Activated CD8-positive, alpha-beta memory T cell treated with anti-CD3 and anti-CD28 coated beads for 4 hours (primary cell): Measurements from ENCODE around the gene CMC4.
A peak's percentile ranks its signal among the peaks of the same experiment; 100 is the strongest.

Experiments used
- DNase-seq, 2 donors: peaks; one replicate each; pipeline ENCODE4 v3.0.0-alpha.2; 2020; ENCODE audit warnings: low read depth in 2 of 2

The CMC4 gene, protein sequence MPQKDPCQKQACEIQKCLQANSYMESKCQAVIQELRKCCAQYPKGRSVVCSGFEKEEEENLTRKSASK

DNA sequence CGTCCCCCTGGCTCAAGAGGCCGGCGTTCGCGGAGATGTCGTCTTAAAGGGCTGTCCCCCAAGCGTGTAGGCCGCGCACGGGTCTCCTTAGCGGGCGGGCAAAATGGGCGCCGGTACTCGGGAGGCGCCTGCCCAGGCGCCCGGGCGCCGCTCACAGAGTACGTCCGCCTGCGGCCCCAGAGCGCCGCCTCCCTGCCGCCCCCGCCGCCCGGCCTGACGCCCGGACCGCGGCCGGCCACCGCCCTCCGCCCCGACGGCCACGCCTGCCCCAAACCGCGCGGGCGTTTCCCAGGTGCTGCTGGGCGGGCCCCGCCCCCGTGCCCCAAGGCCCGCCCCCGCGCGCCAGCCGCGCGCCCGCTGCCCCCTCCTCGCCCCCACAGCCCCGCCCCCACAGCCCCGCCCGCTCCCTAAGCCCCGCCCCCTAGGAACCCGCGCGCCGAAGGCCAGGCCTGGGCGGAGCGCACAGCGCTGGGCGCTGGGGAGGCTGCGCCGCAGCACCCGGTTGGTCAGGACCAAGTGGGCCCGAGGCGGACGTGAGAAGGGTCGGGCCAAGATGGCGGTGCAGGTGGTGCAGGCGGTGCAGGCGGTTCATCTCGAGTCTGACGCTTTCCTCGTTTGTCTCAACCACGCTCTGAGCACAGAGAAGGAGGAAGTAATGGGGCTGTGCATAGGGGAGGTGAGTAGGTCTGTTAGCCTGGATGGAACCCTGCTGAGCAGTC is at the start of gene CMC4, which contains the start of the genes BRCC3 and MTCP1:
CMC4 (minus strand) TSS at position 162 of the 719 bp plus-strand sequence. CDS start 7,113 bp downstream, outside the sequence.
BRCC3 (plus strand) TSS at position 534 of the 719 bp plus-strand sequence; CDS start at position 554, 20 bp downstream.
MTCP1 (minus strand) TSS at position 162 of the 719 bp plus-strand sequence. CDS start 5,126 bp downstream, outside the sequence.
- peak; percentile 48 to 50 for DNase-seq

DNA sequence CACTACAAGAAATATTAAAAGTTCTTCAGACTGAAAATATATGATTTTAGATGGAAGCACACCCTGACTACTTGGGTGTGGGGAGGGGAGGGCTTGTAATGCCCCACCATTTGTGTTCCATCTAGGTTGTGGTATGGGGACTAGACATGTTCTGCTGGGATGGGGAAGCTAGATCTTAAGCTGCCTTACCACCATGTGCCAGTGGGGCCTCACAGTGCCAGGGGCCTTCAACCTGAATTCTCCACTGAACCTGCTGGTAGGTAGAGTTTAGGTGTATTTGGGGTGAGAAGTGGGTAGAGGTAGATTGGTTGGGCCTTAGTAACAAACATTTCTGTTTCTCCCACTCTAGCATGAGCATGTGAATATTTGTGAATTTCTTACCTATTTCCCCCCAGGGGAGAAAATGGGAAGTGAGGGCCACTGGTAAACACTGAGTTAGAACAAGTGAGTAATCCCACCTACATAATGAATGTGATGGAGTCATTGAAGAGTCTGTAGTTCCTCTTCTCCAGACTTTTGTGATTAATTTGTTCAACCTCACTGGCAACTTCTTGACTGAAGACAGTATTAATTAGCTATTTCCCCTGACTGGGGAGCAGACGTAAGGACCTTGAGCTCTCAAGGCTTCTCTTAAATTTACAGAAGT is 44.4 kb upstream of the CMC4 start:
- DNase-seq: no peak

DNA sequence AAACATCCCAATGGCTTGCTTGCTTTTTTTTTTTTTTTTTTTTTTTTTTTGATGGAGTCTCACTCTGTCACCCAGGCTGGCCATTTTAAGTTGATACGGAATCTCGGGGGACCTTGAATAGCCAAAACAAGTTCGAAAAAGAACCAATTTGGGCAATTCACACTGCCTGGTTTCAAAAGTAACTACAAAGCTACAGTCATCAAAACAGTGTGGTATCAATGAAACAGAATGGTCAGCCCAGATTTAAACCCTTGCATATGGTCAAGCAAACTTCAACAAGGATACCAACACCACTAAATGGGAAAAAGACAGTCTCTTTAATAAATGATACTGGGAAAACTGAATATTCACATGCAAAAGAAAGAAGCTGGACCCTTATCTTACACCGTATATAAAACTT is 42.2 kb upstream of the CMC4 start:
- no peak for DNase-seq

DNA sequence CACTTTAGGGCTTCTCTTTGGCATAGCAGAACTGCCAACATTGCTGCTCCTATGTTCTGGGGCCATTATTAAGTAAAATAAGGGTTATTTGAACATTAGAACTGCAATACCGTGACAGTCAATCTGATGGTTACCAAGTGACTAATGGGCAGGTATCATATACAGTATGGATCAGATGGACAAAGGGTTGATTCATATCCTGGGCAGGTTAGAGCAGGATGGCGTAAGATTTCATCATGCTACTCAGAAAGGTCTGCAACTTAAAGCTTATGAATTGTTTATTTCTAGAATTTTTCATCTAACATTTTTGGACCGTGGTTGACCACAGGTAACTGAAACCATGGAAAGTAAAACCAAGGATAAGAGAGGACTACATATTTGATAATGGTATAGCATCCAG is 41.2 kb upstream of the CMC4 start:
- DNase-seq: no peak

DNA sequence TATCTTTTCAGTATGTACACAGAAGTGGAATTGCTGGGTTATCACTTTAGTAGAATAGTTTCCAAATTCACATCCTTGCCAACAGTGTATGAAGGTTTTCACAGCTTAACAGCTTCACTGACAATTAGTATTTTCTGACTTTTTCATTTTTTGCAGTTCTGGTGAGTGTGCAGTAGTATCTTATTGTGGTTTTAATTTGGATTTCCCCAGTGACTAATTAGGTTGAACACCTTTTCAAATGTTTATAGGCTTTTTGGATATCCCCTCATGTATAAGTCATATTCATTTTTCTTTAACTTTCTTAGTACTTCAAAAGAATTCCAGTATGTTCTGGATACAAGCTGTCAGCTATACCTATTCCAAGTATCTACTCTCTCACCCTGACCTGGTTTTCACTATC is 37.5 kb upstream of the CMC4 start:
- DNase-seq: no peak

DNA sequence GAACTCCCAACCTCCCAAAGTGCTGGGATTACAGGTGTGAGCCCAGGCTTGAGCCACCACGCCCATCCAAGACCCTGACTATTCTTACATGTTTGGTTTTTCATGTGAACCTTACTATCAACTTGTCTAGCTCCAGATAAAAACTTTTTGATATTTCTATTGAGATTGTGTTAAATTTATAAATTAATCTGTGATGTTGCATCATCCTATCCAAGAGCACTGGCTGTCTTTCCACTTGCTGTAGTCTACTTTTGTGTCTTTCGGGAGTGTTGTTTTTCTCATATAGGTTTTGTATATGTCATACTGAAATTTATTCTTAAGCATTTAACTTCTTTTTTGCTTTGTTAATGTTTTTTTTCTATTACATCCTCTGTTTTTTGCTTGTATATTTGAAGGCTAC is 35.0 kb upstream of the CMC4 start:
- DNase-seq: no peak

DNA sequence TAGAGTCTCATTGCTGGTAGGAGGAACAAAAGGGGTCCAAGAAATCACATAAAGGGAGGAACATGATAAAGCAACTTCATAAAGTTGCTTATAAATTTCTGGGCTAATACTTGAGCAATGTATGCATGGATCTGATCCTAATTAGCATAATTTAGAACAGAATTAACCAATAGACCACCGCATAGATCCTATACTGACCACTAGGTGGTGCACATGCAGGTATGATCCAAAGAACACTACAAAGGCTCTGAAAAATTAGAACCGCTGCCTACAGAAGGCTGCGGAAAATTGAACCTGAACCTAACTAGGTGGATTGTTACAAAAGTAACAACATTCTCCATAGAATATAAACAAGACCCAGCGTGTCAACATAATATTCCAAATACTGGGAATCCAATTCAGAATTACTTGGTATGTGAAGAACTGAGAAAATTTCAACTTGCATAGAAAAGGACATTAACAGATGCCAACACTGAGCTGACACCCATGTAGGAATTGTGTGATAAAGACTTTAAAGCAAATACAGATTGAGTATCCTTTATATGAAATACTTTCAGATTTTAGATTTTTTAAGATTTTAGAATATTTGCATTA is 23.6 kb upstream of the CMC4 start:
- peak in 1 of 2 donors; percentile 2 for DNase-seq

DNA sequence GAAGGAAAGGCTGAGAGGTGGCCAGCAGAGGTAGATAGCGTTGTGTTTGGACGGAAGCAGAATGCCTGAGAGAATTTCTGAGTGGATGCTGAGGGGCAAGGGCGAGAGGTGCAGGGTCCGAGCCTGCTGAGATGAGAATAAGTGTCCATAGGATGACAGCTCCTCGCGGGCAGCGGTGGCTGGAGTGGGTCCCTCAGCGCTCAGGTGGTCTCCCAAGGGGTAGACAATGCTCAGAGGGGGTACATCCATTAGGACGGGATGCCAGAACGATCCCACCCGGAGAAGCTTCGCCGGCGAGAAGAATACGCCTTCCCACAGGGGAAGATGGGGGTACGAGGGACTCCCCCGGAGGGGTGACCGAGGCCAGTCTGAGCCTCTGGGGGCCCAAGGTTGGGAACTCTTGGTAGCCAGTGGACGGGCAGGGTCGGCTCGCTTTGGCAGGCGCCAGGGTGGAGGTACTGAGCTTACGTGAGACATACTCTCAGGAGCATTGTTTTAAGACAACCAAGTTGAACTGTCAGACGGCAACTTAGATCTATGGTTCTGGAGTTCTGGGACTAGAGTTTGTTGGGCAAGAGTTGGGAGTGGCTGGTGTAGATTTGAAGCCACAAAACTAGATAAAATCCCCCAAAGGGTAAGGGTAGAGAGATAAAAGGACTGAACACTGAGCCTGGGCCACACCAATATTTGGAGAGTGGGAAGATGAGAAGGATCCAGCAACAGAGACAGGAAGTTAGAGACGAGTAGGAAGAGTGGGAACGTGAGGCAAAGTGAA is 16.2 kb upstream of the CMC4 start:
- no peak for DNase-seq

DNA sequence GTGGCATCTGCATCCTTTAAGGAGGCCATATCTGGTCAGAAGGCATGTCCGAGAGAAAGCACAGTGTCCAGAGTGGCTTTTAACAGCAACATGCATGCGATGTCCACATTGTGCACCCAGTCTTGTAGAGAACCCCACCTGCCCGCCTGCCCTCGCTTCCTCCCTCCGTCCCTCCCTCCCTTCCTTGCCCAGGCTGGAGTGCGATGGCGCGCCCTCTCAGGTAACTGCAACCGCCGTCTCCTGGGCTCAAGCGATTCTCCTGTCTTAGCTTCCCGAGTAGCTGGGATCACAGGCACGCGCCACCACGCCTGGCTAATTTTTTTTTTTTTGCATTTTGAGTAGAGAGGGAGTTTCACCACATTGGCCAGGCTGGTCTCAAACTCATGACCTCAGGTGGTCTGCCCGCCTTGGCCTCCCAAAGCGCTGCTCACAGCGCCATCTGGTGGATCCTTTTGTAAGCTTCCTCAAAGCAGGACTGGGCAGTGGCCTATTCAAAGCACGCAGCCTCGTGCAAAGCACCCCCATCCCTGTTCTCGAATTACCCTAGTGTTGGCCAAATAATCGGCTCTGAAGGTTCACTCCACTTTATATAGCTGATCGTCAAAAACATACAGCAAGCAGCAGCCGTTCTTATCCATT is 15.4 kb upstream of the CMC4 start:
- peak in 1 of 2 donors; percentile 2 for DNase-seq

DNA sequence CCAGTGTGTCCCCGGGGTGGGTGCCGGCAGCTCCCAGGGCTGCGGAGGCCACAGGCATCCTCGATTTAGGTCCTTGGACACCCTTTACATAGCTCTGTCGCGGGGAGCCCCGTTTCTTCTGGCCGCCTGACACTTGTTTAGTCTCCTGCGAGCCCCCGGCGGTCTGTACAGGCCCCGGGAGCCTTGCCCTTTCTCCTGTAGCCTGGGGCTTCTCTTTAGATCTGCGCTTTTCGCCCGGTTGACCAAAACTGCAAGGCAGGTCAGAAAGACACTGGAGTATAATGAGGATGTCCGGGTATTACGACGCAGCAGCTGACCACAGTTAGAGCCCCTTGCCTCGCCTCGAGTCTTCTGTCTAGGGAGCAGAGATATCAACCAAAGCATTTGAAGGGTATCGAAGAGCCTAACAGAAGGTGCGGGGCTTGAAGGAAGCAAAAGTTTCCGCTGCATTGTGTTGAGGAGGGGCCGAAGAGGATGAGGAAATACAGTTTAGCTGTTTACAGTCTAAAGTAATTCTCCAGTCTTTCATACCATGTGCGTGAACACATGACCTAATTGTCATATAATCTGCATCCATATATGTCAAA is 851 bp upstream of the CMC4 start:
- no peak for DNase-seq

DNA sequence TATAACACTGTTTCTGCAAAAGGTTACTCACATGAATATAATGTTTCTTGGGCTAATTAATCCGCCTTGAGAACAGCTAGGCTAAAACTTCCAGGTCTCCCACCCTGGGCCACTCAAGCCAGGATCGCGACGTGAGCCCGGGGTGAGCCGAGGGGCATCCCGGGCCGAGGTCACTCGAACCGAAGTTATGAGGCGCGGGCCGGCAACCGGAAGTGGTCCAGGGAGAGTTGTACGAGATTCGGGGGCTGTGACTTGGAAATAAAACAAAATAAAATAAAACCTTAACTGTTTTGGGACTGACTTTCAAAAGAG is 317 bp downstream of the CMC4 start:
- no peak for DNase-seq

DNA sequence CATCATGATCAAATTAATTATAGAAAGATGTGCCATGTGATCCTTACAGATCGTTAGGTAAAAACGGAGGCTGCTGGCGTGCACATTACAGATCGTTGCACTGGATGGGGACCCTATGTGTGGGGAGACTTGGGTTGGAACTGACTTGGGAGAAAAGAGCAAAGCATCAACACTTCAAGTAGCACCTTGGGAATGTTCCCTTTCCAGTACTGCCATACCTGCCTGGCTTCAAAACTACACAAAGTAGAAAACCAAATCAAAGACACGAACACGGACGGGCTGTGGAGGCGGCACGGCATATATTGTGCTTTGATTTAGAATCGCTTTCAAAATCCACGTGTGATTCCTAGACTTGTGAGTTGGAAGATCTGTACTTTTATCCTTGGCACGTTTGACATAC is 898 bp downstream of the CMC4 start:
- DNase-seq: no peak

DNA sequence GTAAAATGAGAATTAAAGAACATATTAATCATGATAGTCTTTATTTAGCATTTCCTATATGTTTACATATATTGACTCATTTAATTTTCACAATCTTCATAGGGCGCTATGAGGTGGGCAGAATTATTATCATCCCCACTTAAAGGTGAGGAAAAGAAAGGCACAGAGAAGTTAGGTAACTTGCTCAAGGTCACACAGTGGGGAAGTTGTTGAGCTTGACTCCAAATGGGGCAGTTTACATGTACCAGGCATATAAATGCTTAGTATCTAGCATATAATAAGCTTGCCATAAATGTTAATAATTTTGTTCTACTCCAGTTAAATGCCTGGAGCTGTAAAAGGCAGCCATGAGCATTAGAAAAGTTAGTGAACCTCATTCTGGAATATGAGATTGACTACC is 1.5 kb downstream of the CMC4 start:
- DNase-seq: no peak

DNA sequence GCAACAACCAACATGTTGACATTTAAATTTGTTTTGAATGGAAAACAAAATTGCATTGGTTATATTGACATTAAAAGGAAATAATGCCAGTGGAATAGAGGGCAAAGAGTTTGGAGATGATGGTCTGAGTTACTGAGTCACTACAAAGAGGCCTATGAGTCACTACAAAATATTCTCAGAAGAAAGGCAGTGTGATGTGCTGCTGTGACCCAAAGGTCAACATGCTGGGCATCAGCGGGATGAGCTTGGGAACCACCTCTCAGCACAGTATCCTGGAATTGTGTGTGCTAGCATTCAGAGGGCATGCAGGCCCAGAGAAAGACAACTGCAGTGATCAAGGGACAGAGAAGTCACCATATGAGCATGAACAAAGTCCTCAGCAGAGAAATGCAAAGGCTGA is 2.8 kb downstream of the CMC4 start:
- DNase-seq: no peak

DNA sequence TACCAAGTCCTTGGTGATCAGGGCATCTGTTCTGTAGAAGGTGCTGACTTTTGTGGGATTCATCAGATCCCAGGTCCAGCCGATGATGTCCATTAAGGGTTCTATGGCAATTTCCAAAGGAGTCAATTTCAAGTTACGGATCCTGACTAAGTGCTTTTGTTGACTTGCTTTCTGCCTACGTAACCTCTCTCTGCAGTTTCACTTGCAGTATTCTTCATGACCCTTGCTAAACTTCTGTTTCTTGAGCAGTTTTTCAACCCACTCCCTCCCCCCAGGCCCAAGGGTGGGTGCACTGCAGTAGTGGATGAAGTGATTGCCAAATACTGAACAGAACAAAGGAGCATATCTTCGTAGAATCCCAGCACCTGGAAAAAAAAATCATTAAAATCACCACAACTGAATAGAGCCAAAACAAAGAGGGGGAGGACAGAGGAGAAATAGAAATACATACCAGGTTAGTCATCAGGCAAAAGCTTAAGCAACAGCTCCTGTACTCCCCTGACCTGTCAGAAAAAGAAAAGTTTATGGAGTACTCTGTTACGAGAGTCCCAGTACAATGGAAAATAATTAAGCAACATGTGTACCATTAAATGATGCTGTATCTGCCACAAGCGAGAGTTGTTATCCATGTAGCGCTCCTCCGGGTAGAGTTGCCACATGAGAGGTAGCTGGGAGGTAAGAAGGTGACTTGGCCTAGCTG is 5.8 kb downstream of the CMC4 start:
- DNase-seq: no peak

DNA sequence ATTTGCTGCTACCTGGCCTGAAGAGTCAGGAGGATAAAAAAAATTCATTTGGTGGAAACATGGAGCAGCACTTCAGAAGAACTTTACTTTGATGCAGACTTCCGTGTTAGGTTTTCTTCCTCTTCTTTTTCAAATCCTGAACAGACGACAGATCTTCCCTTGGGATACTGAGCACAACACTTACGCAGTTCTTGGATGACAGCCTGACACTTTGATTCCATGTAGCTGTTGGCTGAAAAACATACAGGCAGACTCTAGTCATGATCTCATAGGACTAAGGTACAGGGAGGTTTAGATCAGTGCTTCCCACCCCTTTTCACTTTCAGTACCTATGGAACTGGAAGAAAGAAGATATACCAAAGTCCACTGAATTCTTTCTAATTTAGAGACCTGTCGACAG is 9.2 kb downstream of the CMC4 start:
- no peak for DNase-seq

DNA sequence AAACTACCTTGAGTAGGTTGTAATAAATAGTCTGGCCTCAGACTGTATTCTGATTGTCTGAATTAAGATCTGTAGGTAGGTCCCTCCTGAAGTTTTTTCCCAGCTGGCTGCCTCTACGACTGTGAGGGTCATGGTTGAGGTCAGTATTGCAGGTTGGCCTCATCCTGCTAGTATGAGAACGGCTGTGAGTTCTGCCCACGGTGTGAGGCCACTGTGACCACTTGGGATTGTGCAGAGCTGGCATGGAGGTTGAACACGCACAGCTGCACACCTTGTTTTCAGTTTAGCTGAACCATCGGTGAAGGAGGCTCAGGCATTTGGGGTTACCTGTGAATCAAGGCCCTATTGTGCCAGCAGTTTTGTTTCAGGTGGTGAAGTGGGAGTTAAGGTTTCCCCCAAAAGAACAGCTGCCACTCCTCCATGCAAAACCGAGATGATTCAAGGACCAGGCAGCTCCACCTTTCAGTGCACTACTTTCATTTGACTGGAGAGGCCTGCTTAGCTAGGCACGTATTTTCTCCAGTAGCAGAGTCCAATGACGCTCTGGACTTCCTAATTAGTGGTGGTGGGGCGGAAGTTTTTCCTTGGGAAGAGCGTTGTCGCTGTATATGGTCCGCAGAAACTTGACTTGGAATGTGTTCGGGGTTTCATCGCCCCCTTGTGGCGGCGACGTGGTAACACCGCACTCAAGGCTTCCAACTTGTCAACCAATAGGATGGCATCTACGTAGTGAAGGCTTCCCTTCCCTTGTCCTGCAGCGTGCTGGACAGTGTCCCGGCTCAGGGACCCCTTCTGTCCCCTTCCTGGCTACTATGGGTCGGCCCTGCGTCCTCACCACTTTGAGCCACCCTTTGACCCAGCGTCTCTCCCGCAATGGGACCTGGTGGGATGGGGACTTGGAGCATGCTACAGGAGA is 13.8 kb downstream of the CMC4 start:
- DNase-seq: no peak

DNA sequence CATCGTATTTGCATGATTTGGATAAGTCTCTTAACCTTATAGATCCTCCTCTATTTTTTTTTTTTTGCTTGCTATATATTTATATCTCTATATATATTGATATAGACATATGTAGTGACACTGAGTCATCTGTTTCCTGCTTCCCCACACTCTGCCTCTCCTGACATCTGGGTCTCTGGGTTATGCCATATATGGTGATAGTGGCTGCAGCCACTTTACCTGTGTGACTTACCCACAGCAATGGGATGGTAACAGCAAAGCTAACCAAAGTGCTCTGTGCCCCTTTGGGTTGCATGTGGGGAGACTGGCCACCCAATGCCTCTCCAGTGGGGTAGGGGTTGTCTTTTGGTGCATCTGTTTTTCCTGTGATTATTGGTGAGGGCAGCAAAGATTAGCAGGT is 14.5 kb downstream of the CMC4 start:
- no peak for DNase-seq

DNA sequence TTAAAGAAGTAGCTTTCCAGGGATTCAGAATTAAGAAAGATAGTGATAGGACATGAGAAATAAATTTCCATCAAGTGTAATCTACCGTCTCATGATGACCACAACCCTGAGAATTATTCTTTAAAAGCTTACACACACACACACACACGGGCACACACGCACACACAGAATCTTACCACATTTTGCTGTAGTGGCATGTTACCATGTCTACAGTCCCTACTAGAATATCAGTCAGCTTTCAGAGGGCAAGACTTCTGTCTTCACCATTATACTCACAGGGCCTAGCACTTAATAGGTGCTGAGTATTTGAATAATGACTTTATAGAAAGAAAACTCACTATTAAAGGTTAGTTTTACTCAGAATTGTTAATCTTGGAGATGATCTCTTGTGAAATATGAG is 15.4 kb downstream of the CMC4 start:
- no peak for DNase-seq

DNA sequence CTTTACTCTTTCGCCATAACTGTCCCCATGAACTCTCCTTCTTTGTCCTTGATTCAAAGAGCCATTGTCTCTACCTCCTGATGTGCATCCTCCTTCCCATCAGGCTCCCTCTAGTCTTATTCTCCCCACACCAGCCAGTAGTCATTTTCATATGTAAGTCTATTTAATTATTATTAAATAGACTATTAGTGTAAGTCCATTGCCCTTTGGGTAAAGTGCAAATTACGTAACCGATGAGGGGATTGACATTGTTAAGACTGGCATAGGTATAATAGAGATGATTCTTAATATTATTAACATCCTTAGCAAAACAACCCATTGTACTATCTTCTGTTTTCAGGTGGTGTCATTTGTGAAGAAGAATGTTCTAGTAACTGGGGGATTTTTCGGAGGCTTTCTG is 16.7 kb downstream of the CMC4 start:
- DNase-seq: no peak
